ENCODE data around the gene ZNF740.

Gene ZNF740

DNA sequence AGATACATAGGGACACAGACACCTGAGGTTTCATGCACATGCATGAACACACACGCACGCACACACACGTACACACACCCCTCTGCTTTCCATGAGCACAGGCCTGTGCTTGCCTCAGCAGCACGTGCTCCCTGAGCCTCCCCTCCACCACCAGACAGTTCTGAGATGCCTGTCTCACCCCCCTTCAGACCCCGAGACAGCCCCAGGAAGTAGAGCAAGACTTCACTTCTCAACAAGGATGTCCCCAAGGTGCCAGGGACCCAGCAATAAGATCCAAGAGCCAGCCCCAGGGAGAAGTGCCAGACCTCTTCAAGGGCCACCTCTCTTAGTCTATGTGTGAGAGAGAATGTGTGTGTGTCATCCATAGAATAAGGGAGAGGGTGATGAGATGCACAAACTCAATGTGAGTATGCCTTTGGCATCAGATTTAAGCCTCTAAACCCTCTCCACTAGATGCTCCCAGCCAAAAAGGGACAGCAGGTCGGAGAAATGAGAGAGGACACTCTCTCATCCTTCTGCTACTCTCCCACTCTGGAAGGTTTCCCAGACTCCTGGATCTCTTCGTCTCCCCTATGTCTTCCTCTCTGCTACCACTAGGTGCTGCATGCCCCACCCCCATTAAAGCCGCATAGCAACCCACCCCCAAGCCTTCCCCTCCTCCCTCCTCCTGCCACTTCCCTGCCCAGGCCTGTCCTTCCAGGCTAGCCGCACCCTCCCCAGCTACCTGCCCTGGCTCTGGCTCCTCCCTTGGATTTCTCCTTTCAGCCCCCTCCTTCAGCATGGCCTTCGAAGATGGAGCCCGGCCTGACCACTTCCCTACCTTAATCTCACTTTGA is 43.8 kb downstream of the ZNF740 start:
- intact Hi-C loops (cut with DNase I) = no loop called here
- peak in 2 of 10 donors; percentile 43 to 80 for DNase-seq

DNA sequence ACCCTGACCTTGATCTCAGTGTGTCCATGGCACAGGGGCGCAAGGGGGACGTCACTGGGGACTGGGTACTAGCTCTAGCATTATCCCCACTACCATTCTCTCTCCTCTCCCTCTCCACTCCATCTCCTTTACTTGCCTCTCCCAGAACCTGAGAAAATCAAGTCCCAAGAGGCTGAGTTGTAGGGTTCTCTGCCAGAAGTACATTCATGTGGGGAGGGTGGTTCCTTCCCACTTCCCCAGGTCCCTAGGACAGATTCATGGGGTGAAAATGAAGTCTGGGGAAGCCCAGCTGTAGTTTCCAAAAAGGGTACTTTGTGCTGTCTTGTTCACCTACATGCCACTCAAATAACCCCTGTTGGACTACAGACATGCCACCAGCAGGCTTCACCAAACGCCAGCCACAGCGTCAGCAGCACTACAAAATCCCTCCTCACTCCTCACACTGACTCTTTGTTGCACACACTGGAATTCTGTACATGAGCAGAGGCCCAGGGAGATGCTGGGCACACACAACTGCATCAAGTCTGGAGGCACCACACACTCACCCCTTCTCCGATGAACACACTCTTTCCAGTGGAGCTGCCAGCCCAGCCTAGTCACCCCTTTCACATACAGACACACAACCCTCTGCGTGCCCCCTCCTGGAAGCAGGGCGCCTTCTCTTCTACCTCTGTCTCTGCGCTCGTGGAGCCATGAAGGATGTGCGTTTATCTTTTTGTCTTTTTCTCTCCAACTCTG is 44.5 kb downstream of the ZNF740 start:
- DNase-seq = peak in 2 of 10 donors; percentile 62 to 74
- intact Hi-C loops (cut with DNase I) = no loop called here

DNA sequence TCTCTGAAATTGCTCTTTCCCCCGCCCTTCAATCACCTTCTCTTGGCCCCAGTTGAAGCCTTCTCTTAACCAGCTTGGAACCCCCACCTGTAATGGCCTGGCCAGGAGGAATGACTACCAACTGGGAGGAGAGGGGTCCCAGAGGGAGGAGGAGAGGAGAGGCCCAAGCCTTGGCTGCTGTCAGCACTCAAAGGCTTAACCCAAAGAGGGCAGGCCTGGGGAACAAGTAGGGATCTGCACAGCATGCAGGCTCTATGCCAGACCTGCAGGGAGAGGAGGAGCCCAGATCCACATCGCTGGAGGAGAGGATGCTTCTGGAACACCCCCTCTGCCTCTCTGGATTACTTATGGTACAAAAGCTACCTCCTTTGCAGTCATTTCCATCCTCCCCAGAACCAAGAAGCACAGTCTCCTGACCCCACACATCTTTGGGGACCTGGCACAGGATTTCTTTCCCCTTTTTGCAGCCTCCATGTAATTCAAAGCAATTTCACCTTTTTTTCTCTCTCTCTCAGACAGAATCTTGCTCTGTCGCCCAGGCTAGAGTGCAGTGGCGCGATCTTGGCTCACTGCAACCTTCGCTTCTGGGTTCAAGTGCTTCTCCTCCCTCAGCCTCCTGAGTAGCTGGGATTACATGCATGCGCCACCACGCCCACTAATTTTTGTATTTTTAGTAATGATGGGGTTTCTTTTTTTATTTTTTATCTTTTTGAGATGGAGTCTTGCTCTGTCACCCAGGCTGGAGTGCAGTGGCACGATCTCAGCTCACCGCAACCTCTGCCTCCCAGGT is 45.3 kb downstream of the ZNF740 start:
- peak in 2 of 10 donors; percentile 80 to 82 for DNase-seq
- intact Hi-C loops (cut with DNase I) = no loop called here

DNA sequence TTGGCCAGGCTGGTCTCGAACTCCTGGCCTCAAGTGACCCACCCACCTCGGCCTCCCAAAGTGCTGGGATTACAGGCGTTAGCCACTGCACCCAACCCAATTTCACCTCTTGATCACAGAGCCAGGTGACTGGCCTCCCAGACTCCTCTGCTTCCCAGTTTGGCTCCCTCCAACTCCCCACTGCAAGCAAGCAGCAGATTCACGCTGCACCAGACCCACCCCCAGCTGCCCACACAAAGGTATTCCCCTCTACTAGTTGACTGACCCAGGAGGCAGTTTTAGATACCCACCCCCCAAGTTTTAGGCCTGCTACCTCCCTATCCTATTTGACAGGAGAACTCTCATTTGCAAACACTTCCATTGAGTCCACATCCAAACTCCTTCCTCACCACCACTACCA is 46.3 kb downstream of the ZNF740 start:
- intact Hi-C loops (cut with DNase I) = no loop called here
- DNase-seq = peak in 2 of 10 donors; percentile 32 to 40

DNA sequence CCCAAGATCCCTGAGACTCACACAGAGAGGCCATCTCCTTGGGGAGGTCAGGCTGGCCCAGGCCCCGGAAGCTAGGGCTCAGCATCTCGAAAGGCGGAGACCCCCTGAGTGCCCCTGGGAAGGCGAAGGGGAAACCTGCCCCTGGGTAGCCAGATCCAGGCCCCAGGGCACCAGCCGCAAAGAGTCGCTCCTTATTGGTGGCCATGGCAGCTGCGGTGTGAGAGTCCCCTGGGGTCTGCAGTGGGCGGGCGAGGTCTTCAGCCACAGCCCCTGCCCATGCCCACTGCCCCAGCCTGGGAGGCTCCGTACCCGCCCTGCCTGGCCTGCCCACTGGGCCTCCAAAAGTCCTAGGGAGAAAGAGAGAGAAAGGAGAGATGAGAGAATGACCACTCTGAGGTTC is 46.8 kb downstream of the ZNF740 start:
- intact Hi-C loops (cut with DNase I) = no loop called here
- peak in 2 of 10 donors; percentile 72 to 78 for DNase-seq

DNA sequence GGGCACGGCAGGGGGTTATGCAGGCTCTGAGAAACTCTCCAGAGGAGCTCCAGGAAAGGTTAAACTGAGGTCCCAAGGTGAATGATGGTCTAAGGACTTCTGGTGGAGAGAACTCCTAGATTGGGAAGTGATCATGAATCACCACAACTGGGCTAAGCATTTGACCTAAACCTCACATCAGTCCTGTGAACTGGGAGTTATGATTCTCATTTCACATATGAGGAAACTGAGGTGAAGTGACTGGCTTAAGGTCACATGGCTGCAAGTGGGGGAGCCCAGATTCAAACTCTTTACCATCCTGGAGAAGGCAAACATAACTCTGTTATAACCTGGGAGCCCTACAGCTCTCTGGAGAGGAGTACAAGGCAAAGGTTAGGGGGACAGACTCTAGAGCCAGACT is 47.3 kb downstream of the ZNF740 start:
- intact Hi-C loops (cut with DNase I) = no loop called here
- DNase-seq = no peak

DNA sequence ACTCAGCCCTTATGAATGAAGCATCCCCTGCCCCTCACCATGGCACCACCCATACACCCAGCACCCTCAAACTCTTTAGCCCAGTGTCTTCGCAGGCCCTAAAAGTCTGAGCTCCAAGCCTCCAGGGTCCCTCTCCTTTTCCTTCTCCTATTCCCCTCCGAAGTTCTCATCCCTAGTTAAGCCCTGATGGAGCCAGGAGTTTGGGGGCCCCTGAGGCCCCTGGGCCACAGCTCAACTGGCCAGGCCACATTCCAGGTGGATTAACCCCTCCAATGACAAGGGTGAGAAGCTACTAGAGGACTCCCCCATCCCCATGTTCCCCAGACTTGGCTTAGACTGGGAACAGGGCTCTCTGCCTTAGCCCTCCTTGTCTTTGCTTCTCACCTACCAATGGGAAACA is 48.9 kb downstream of the ZNF740 start:
- DNase-seq = peak in 1 of 10 donors; percentile 19
- intact Hi-C loops (cut with DNase I) = no loop called here

DNA sequence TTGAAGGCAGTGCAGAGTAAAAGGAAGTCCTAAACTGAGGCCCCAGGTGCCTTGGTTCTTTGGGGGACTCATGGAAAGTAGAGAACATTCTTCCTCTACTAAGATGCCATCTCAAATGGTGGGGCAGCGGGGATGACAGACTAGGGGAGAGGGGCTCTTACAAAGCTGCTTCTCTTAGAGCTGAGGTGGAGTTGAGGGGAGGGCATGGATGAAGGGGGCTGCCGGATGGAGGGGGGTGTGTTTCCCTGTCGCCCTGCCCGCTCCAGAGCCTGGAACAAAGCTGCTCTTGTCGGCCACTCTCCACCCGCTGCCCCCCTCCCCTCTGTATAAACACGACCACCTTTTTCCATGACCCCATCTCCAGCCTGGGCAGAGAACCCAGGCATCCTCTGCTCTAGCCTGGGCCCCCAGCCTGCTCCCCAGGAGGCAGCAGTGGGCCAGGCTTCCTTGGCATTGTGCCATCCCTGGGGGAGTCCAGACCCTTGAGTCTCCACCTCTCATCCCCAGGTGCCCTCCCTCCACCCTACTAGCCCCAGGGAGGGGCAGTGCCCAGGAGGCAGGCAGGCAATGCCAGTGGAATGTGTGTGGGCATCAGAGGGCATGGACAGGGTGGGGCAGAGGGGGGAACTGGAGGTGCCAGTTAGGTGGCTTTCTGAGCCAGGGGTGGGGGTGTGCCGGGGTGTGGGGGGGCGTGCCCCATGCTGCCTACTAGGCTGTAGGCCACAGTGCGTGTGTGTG is 49.8 kb downstream of the ZNF740 start:
- intact Hi-C loops (cut with DNase I) = no loop called here
- peak in 2 of 10 donors; percentile 38 to 84 for DNase-seq

DNA sequence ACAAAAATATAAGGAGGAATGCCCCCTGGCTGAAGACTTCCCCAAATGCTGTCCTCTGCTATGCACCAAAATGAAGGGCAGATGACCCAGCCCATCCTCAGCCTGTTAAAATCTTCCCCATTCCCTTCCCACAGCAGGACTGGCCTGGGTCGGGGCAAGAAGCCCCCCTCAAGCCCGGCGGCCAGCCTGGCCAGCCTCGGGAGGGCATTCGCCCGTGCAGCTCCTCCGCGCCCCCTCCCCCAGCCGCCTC is 51.1 kb downstream of the ZNF740 start:
- no peak for DNase-seq
- intact Hi-C loops (cut with DNase I) = no loop called here

DNA sequence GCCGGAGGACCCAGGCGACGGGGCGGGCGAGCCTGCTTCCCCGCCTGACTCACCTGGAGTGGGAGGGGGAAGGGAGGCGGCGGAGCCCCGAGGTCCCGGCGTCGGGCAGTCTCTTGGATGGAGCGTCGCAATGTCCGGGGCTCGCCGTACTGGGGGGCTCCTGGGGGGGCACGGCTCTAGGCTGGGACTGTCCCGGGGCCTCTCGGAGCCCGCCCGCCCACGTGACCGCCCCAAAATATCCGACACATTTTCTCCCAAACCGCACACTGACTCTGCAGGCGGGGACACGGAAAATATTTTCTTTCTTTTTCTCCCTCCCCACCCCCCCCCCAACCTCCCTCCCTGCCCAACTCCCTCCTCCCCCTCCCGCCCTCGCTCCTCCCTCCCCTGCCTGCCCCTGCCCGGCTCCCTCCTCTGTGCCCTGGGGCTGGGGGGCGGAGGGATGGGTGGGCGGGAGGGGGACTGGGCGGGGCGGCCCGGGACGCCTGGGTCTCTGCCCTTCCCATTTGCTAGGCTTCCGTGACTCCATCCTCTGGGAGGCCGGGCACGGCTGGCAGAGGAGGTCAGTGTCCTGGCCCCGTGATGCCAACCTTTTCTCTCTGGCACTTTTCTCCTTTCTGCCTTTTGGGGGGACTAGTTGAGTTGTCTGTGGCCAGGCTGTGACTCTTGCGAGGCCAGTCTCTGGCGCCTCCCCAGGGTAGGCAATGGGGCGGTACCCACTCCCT is 51.6 kb downstream of the ZNF740 start, which contains the start of gene RARG:
Gene RARG, minus strand, starts transcription at position 289 of the 725 bp plus-strand sequence. CDS start 4,664 bp downstream, outside the sequence.
- peak in 3 of 10 donors; percentile 75 to 87 (median 86) for DNase-seq
- intact Hi-C loops (cut with DNase I) = no loop called here

DNA sequence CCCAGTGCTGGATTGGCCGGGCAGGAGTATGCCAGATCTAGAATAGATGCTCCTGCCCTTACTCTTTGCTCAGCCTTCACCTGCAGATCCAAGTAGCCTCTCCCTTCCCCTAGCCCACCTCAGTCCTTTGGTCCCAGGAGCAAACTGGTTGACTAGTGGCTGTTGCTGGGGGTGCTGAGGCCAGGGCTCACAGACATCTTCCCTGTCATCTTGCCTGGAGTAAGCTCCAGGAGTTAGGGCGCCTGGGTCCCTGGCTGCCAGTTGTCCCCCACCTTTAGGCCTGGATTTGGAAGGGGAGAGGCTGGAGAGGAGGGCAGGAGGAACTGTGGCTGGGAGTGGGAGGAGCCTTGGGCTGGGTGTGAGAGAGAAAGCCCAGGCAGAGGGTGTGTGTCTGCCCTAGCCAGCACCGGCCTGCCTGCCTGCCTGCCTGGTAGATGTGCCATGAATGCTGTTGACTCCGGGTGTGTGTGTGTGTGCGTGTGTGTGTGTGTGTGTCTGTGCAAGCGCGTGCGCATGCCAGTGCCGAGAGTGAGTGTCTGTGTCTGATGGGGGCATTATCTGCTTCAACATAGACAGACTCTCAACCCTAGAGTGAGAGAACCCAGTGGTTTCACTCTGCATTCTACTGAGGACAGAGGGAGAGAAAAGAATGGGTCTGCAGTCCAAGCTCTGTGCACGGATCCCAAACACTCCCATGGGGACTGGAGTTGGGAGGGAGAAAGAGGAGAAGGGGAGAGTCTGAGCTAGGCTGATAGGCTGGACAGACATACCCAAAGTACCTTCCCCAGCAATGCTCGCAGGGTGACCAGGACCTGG is 52.3 kb downstream of the ZNF740 start:
- intact Hi-C loops (cut with DNase I) = no loop called here
- peak in 5 of 10 donors; percentile 27 to 91 (median 81) for DNase-seq

DNA sequence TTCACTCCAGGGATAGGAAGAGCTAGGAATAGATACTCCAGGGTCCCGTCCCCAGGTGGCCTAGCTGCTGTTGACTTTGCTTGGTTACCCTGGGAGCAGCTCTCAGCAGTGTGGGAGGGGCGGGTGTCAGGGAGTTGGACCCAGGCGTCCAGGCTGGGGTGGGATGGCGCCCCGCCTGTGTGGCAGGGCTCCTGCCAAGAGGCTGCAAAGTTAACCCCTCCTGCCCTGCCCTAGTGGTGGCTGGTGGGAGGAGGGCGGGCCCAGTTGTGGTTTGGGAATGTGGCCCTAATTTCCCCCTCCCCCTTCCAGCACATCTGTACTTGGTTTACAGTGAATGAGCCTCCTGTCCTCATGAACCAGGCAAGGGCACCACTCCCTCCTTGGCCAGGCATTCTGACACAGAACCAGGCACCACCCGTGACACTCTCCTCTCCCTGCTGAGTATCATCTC is 53.2 kb downstream of the ZNF740 start:
- peak in 2 of 10 donors; percentile 60 to 72 for DNase-seq
- intact Hi-C loops (cut with DNase I) = no loop called here

DNA sequence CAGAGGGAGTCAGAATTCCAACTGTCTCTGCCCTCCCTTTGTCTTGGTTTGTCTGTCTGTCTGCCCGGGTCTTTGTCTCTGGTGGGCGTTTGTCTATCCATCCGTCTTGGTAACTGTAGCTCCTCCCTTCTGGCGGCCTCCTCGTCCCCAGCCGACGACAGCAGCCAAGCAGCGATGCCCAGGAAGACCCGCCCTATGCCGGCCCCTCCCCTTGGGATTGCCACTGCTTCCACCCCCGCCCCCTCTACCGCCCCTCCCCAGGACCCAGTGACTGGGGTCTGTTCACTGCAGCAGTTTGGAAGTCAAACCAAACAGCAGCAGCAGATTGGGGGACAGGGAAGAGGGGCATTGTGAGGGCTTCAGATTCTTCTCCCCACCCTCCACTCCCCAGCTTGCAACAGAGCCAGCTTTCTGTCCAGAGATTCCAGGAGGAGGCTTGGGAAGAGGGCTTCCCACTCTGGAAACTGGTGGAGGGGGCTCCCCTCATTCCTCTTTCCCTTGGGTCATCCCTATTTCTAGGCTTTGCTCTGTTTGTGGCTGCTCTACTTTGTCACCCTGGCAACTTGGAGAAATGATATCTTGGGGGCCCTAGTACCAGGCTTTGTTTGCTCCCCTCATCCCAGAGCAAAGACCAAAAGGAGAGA is 53.9 kb downstream of the ZNF740 start:
- DNase-seq = peak in 2 of 10 donors; percentile 36 to 51
- intact Hi-C loops (cut with DNase I) = no loop called here

DNA sequence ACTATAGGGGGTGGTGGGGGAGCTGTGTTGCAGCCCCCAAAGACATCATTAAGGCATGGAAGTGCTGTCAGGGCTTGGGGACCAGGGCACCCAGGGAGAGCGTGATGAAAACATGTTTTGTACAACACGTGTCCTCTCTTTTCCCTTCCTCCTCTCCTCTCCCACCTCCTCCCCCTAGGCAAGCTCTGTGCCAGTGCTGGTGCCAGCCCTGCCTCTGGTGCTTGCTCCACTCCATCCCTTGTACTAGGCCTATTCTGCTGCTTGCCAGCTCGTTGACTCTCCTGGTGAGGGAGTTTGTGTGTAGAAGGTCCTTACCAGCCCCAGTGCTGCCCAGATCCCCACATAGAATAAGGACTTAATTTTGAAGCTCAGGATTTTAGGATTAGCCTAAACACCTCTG is 54.6 kb downstream of the ZNF740 start:
- DNase-seq = peak in 3 of 10 donors; percentile 29 to 59 (median 50)
- intact Hi-C loops (cut with DNase I) = no loop called here

DNA sequence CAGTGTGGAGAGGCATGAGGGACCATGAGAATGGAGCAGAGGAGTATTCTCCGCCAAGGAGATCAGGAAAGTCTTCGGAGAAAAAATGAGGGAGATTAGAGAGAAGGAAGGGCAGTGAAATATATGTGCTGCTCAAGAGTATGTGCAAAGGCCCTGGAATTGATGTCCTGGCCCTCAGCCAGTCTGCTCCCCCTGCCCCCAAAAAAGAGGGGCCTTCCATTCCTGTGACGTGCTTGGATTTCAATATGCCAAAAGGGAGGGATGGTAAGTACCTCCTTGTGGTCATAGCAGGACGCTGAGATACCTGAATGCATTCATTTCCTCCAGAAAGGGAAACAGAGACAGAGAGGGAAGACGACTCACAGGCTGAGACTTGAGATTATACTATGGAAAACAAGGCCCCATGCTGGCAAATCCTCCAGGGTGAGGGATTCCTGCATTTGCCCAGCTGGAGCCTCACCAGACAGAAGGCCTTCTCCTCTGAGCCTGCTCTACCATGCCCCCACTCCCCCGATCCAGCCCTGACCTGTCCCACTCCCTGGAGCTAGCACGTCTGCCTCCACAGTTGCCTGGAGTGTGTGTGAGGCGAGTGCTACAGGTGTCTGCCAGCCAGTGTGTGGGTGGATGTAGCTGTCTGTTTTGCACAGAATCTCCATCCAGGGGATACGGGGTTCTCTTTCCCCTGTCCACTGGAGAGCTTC is 55.4 kb downstream of the ZNF740 start:
- intact Hi-C loops (cut with DNase I) = no loop called here
- peak in 3 of 10 donors; percentile 35 to 74 (median 71) for DNase-seq

DNA sequence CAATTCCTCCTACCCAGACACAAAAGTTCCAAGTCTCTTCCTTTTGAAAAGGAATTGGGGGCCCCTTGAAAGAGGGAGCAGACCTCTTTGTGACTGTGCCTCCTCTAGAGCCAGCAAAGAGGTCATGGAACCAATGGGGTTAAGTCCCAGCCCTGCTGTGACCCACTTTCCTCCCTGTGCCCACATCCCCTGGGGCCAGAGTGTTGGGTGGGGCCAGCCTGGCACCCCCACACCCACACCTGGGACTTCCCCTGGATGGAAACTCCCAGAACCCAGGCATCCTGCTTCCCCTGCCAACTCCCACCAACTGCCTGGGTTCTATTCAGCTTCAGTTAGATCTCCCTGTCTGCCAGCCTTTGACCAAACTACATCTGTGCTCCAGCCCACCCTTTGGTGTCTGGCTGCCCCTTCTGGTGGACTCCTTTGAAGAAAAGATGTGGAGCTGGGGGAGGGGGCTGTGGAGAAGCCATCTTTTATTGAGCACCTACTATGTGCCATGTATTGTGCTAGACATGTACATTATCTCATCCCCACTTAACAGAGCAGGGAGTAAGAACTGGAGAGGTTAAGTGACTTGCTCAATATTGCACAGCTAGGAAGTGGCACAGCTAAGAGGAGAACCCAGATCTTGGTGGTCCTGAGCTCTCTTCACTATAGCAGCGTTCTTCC is 56.1 kb downstream of the ZNF740 start:
- DNase-seq = peak in 3 of 10 donors; percentile 6 to 43 (median 7)
- intact Hi-C loops (cut with DNase I) = no loop called here
